Choroid plexus epithelial cell (primary cell): ENCODE results near the gene RNF167.

ENCODE experiments used
- DNase-seq: peaks from one replicate; pipeline ENCODE4 v3.0.0-alpha.2; 2010; ENCODE audit warnings: low read depth
- H3K4me3 ChIP-seq: 2 replicates; pipeline ENCODE4 v1.5.1; 2011; ENCODE audit warnings: low read depth, mild to moderate bottlenecking, control low read depth, low read length, moderate library complexity
- TF ChIP-seq, protein P1 (sequence below): conservative IDR thresholded peaks from 2 replicates; pipeline ENCODE4 v1.5.1; 2011; ENCODE audit warnings: low read depth, mild to moderate bottlenecking, control low read depth, inconsistent platforms, low read length, moderate library complexity

The RNF167 gene

DNA sequence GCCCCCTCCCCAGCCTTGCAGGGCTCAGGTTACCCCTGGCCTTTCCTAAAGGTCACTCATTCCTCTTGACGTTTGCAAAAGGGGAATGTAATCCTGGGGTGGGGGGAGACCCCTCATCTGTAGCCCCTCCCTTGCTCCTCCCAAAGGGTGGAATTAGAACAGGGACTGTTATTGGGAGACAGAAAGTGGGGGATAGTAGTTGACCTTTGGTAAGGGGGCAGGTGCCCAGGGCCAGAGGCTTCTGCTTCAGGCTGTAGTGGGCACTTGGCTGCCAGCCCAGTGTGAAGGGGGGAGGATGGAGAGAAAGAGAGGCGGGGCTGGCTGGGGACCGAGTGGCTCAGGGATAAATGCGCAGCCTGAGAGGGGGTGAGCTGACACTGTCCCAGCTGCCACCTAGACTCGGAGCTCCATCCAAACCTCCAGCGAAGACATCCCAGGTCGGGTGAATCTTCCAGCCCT, 10.7 kb downstream of the RNF167 start, which contains the start of gene ENO3:
ENO3 (plus strand) TSS at position 374 of the 459 bp plus-strand sequence. CDS start 711 bp downstream, outside the sequence.
- DNase-seq: no peak
- H3K4me3 ChIP-seq: peak within 1 kb of the TSS; percentile 45
- TF ChIP-seq, protein P1, sequence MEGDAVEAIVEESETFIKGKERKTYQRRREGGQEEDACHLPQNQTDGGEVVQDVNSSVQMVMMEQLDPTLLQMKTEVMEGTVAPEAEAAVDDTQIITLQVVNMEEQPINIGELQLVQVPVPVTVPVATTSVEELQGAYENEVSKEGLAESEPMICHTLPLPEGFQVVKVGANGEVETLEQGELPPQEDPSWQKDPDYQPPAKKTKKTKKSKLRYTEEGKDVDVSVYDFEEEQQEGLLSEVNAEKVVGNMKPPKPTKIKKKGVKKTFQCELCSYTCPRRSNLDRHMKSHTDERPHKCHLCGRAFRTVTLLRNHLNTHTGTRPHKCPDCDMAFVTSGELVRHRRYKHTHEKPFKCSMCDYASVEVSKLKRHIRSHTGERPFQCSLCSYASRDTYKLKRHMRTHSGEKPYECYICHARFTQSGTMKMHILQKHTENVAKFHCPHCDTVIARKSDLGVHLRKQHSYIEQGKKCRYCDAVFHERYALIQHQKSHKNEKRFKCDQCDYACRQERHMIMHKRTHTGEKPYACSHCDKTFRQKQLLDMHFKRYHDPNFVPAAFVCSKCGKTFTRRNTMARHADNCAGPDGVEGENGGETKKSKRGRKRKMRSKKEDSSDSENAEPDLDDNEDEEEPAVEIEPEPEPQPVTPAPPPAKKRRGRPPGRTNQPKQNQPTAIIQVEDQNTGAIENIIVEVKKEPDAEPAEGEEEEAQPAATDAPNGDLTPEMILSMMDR: no peak

GRCh38 chr17:4951486-4951885, 11.4 kb downstream of the RNF167 start:
- H3K4me3 ChIP-seq: no peak overlapping the region
- no peak for DNase-seq
- TF ChIP-seq, protein P1: no peak

GRCh38 chr17:4953451-4953961, 13.4 kb downstream of the RNF167 start:
- peak; percentile 62 for DNase-seq
- TF ChIP-seq, protein P1: no peak
- no peak overlapping the region for H3K4me3 ChIP-seq

GRCh38 chr17:4955091-4955490, 15.0 kb downstream of the RNF167 start:
- H3K4me3 ChIP-seq: no peak overlapping the region
- TF ChIP-seq, protein P1: no peak

DNA sequence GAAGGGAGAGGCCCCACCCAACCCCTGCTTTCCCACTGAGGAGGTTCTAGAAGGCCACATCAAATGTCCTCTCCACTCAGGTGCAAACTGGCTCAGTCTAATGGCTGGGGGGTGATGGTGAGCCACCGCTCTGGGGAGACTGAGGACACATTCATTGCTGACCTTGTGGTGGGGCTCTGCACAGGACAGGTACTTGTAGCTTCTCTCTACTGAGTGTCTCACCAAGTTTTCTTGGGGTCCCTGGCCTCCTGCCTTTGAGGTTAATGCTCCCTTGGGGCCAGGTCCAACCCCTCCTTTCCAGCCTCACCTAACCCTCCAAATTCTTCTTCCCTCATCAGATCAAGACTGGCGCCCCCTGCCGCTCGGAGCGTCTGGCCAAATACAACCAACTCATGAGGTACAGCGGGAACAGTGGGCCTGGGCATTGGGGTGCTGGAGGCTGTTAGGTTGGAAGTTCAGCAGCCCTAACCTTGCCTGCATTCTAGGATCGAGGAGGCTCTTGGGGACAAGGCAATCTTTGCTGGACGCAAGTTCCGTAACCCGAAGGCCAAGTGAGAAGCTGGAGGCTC, 16.5 kb downstream of the RNF167 start:
- no peak overlapping the region for H3K4me3 ChIP-seq
- no peak for DNase-seq
- TF ChIP-seq, protein P1: peak; percentile 45

More at GRCh38 chr17:4955091-4955490, 15.0 kb downstream of the RNF167 start:
- no peak for DNase-seq

GRCh38 chr17:4958102-4958501, 18.0 kb downstream of the RNF167 start:
- H3K4me3 ChIP-seq: no peak overlapping the region
- TF ChIP-seq, protein P1: no peak
- no peak for DNase-seq
